IMR-90 (cell line): Measurements from ENCODE around the gene MYEF2. TPM values are rescaled to one million over a fixed set of nuclear protein-coding genes. Genes with fewer than 3 reads are reported as not detected.

ENCODE experiments used
- ATAC-seq: fragments of 200-7000 bp; cut with Tn5 transposase; 2 replicates; pipeline ENCODE4 v1.9.1; 2020; ENCODE audit warnings: low read depth, mild to moderate bottlenecking, moderate library complexity
- BruUV-seq: library from RNA; stranded (reverse); fragments of 400-500 nt; replicated peaks from 2 replicates; lab custom pipeline; 2021; lab: Mats Ljungman, UMichigan
- CTCF ChIA-PET: fragments of 300-600 bp; formaldehyde crosslinking; extraction: SDS; loops from one replicate; lab custom pipeline; 2021; ENCODE audit warnings: antibody characterized with exemption; lab: Yijun Ruan, JAX
- POLR2A ChIA-PET: fragments of 300-600 bp; sonication (Branson Sonifier 250); formaldehyde crosslinking; loops from one replicate; lab custom pipeline; 2022; ENCODE audit warnings: antibody characterized with exemption; ENCODE audit not compliant: unreplicated experiment; lab: Charles Lee
- DNase-seq: peaks from one replicate; pipeline ENCODE4 v3.0.0; 2013
- H2AFZ ChIP-seq: replicated peaks from 2 replicates; pipeline ENCODE3; 2013; ENCODE audit warnings: low read length, mild to moderate bottlenecking; ENCODE audit not compliant: poor library complexity
- H2AK5ac ChIP-seq: 2 replicates; pipeline ENCODE4 v1.6.1; 2013; ENCODE audit warnings: low read depth, low read length, inconsistent platforms
- H2AK9ac ChIP-seq: replicated peaks from 2 replicates; pipeline ENCODE3; 2013; ENCODE audit warnings: mild to moderate bottlenecking, low read depth, low read length, moderate library complexity; ENCODE audit not compliant: poor library complexity
- H2BK120ac ChIP-seq: 2 replicates; pipeline ENCODE4 v1.6.1; 2013; ENCODE audit warnings: low read depth, low read length, inconsistent platforms
- H2BK15ac ChIP-seq: 3 replicates; pipeline ENCODE4 v1.6.1; 2013; ENCODE audit warnings: low read depth, low read length, inconsistent platforms
- H2BK20ac ChIP-seq: 2 replicates; pipeline ENCODE4 v1.6.1; 2013; ENCODE audit warnings: low read depth, mild to moderate bottlenecking, inconsistent platforms, low read length, moderate library complexity
- H2BK5ac ChIP-seq: 2 replicates; pipeline ENCODE4 v1.6.1; 2013; ENCODE audit warnings: mild to moderate bottlenecking, low read depth, low read length, inconsistent platforms; ENCODE audit not compliant: poor library complexity, severe bottlenecking
- H3K14ac ChIP-seq: replicated peaks from 2 replicates; pipeline ENCODE4 v1.6.1; 2013; ENCODE audit warnings: low read depth, low read length, inconsistent platforms
- H3K18ac ChIP-seq: 2 replicates; pipeline ENCODE4 v1.6.1; 2013; ENCODE audit warnings: low read depth, low read length, control low read depth
- H3K23ac ChIP-seq: 2 replicates; pipeline ENCODE4 v1.6.1; 2013; ENCODE audit warnings: low read depth, low read length, inconsistent platforms
- H3K27ac ChIP-seq: 2 replicates; pipeline ENCODE4 v1.5.1; 2013; ENCODE audit warnings: mild to moderate bottlenecking, control low read depth, low read length; ENCODE audit not compliant: insufficient read depth
- H3K27me3 ChIP-seq: 2 replicates; pipeline ENCODE4 v1.6.1; 2013; ENCODE audit warnings: low read length; ENCODE audit not compliant: control insufficient read depth, insufficient read depth
- H3K36me3 ChIP-seq: 2 replicates; pipeline ENCODE4 v1.6.1; 2013; ENCODE audit warnings: low read length, mixed read lengths; ENCODE audit not compliant: control insufficient read depth, insufficient read depth
- H3K4ac ChIP-seq: 2 replicates; pipeline ENCODE4 v1.6.1; 2013; ENCODE audit warnings: low read depth, low read length, inconsistent platforms
- H3K4me1 ChIP-seq: 2 replicates; pipeline ENCODE4 v1.6.1; 2013; ENCODE audit warnings: low read length, mixed read lengths; ENCODE audit not compliant: control insufficient read depth, insufficient read depth
- H3K4me2 ChIP-seq: 2 replicates; pipeline ENCODE4 v1.6.1; 2013; ENCODE audit warnings: low read depth, mild to moderate bottlenecking, control low read depth, low read length, moderate library complexity
- H3K4me3 ChIP-seq: 2 replicates; pipeline ENCODE4 v1.5.1; 2013; ENCODE audit warnings: low read depth, mild to moderate bottlenecking, control low read depth, low read length, moderate library complexity; ENCODE audit not compliant: insufficient read depth
- H3K56ac ChIP-seq: 2 replicates; pipeline ENCODE4 v1.6.1; 2013; ENCODE audit warnings: low read length, inconsistent platforms; ENCODE audit not compliant: insufficient read depth; ENCODE audit errors: extremely low read depth
- H3K79me1 ChIP-seq, 2 experiments: 2 replicates each; pipeline ENCODE4 v1.6.1; 2013; ENCODE audit warnings: low read length in 2 of 2, inconsistent platforms in 1 of 2, low read depth in 1 of 2
- H3K9ac ChIP-seq: 2 replicates; pipeline ENCODE4 v1.6.1; 2013; ENCODE audit warnings: low read depth, low read length, control low read depth
- H3K9me1 ChIP-seq: 2 replicates; pipeline ENCODE4 v1.6.1; 2013; ENCODE audit warnings: low read length, inconsistent platforms; ENCODE audit not compliant: insufficient read depth
- H3K9me3 ChIP-seq: 2 replicates; pipeline ENCODE4 v1.6.1; 2013; ENCODE audit warnings: low read length; ENCODE audit not compliant: control insufficient read depth, insufficient read depth
- H4K20me1 ChIP-seq: 2 replicates; pipeline ENCODE4 v1.6.1; 2013; ENCODE audit warnings: low read length, inconsistent platforms; ENCODE audit not compliant: insufficient read depth
- H4K5ac ChIP-seq: 2 replicates; pipeline ENCODE4 v1.6.1; 2013; ENCODE audit warnings: mild to moderate bottlenecking, low read depth, low read length, control low read depth
- H4K8ac ChIP-seq, 2 experiments: 2 replicates each; pipeline ENCODE4 v1.6.1; 2013; ENCODE audit warnings: low read depth in 2 of 2, low read length in 2 of 2, control low read depth in 1 of 2, inconsistent platforms in 1 of 2
- H4K91ac ChIP-seq: 2 replicates; pipeline ENCODE4 v1.6.1; 2013; ENCODE audit warnings: low read depth, low read length, inconsistent platforms; ENCODE audit not compliant: insufficient read depth
- CHD1 ChIP-seq: IDR thresholded peaks from 2 replicates; pipeline ENCODE4 v1.6.1; 2012; ENCODE audit warnings: low read depth, low read length, improper control_type of control experiment
- ELK1 ChIP-seq: fragments of 150-350 bp; IDR thresholded peaks from 2 replicates; pipeline ENCODE4 v1.6.1; 2016; ENCODE audit warnings: low read depth, mild to moderate bottlenecking, low read length, moderate library complexity, borderline replicate concordance
- FOS ChIP-seq: fragments of 150-350 bp; IDR thresholded peaks from 2 replicates; pipeline ENCODE4 v1.6.1; 2016; ENCODE audit warnings: low read depth, low read length
- MAFK ChIP-seq: IDR thresholded peaks from 2 replicates; pipeline ENCODE4 v1.6.1; 2012; ENCODE audit warnings: low read depth, low read length, improper control_type of control experiment
- MAZ ChIP-seq: IDR thresholded peaks from 2 replicates; pipeline ENCODE4 v1.6.1; 2012; ENCODE audit warnings: low read depth, mild to moderate bottlenecking, low read length, improper control_type of control experiment, moderate library complexity, borderline replicate concordance
- MXI1 ChIP-seq: IDR thresholded peaks from 2 replicates; pipeline ENCODE4 v1.6.1; 2012; ENCODE audit warnings: low read depth, mild to moderate bottlenecking, low read length, moderate library complexity, borderline replicate concordance
- RAD21 ChIP-seq: IDR thresholded peaks from 2 replicates; pipeline ENCODE4 v1.6.1; 2012; ENCODE audit warnings: low read length, improper control_type of control experiment
- RCOR1 ChIP-seq: IDR thresholded peaks from 2 replicates; pipeline ENCODE4 v1.6.1; 2012; ENCODE audit warnings: mild to moderate bottlenecking, low read length, improper control_type of control experiment; ENCODE audit not compliant: insufficient replicate concordance
- SMC3 ChIP-seq: fragments of 150-350 bp; IDR thresholded peaks from 2 replicates; pipeline ENCODE4 v1.6.1; 2016; ENCODE audit warnings: low read depth, mild to moderate bottlenecking, antibody characterized with exemption, low read length, moderate library complexity
- USF2 ChIP-seq: fragments of 150-350 bp; IDR thresholded peaks from 2 replicates; pipeline ENCODE4 v1.6.1; 2017; ENCODE audit warnings: mild to moderate bottlenecking, antibody characterized with exemption, low read length, low read depth
- WGBS, 2 experiments: methylation state at CpG; one replicate each; pipeline versions ENCODE4 v1.1.5 to v1.1.7; 2013; ENCODE audit warnings: missing lambda C conversion rate in 2 of 2; ENCODE audit not compliant: insufficient read length in 1 of 2; ENCODE audit errors: extremely low coverage in 2 of 2; 5-methylcytosine and 5-hydroxymethylcytosine counted together
- dilution Hi-C: fragments of 300-500 bp; cut with HindIII; formaldehyde crosslinking; loops from one replicate; pipeline ENCODE4 v1.14.3; 2018; ENCODE audit warnings: low sequenced_read_pairs; ENCODE audit not compliant: unreplicated experiment
- in situ Hi-C: fragments of 300-500 bp; cut with MboI; formaldehyde crosslinking; loops from 3 replicates; pipeline ENCODE4 v1.14.3; 2019; ENCODE audit warnings: low sequenced_read_pairs, inconsistent platforms, mixed read lengths
- intact Hi-C: fragments of 100-400 bp; cut with micrococcal nuclease; formaldehyde crosslinking; loops from 2 replicates; pipeline ENCODE4 v1.10.0; 2022
- polyA plus RNA-seq, 3 experiments: library from polyadenylated mRNA; depleted of rRNA; stranded (reverse); fragments of >200 nt; gene quantifications; 2 replicates each; pipeline ENCODE4 v1.2.3, GENCODE V29; 2012; ENCODE audit warnings: low replicate concordance in 1 of 3
- total RNA-seq: library from RNA; depleted of rRNA; stranded (reverse); fragments of >200 nt; gene quantifications from 2 replicates; pipeline ENCODE4 v1.2.3, GENCODE V29; 2012
- TF ChIP-seq, protein P1 (sequence below): conservative IDR thresholded peaks from 2 replicates; pipeline ENCODE4 v1.5.1; 2012; ENCODE audit warnings: mild to moderate bottlenecking, low read depth, low read length, improper control_type of control experiment

The MYEF2 gene
- total and polyA plus RNA-seq, 2 of the 4 experiments (the other 2 are of a cell fraction) = 4.5 to 5.8 TPM

- H2BK5ac ChIP-seq = no peak overlapping the region
- intact Hi-C loops (no loop called here), in situ Hi-C loops (no loop called here), dilution Hi-C loops (no loop called here)
- ChIA-PET POLR2A (no interaction called here), CTCF (no interaction called here)
- no peak overlapping the region for H3K4me2 ChIP-seq
- no peak overlapping the region for H2AK5ac ChIP-seq
- H3K27me3 ChIP-seq = no peaks in the 10 kb centered on the region
- no peak overlapping the region for H3K27ac ChIP-seq
- no peak overlapping the region for H2AK9ac ChIP-seq
- H2BK120ac ChIP-seq = no peak overlapping the region
- H3K4me1 ChIP-seq = no peaks in the 10 kb centered on the region; the same call in 1 of the 2 replicates
- no peak overlapping the region for H3K18ac ChIP-seq
- no peaks in the 10 kb centered on the region for H3K9me3 ChIP-seq
- H3K36me3 ChIP-seq = no peaks in the 10 kb centered on the region
- ATAC-seq (no peak), DNase-seq (no peak)
- TF ChIP-seq CHD1 (no peak), MXI1 (no peak), MAFK (no peak), MAZ (no peak), USF2 (no peak), ELK1 (no peak), SMC3 (no peak), RAD21 (no peak), FOS (no peak), RCOR1 (no peak)
- TF ChIP-seq, protein P1, sequence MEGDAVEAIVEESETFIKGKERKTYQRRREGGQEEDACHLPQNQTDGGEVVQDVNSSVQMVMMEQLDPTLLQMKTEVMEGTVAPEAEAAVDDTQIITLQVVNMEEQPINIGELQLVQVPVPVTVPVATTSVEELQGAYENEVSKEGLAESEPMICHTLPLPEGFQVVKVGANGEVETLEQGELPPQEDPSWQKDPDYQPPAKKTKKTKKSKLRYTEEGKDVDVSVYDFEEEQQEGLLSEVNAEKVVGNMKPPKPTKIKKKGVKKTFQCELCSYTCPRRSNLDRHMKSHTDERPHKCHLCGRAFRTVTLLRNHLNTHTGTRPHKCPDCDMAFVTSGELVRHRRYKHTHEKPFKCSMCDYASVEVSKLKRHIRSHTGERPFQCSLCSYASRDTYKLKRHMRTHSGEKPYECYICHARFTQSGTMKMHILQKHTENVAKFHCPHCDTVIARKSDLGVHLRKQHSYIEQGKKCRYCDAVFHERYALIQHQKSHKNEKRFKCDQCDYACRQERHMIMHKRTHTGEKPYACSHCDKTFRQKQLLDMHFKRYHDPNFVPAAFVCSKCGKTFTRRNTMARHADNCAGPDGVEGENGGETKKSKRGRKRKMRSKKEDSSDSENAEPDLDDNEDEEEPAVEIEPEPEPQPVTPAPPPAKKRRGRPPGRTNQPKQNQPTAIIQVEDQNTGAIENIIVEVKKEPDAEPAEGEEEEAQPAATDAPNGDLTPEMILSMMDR = no peak
- no peak overlapping the region for H2BK15ac ChIP-seq
- no peak overlapping the region for H3K14ac ChIP-seq
- H3K23ac ChIP-seq = no peak overlapping the region
- no peaks in the 10 kb centered on the region for H3K9me1 ChIP-seq
- H4K5ac ChIP-seq = no peak overlapping the region
- no peaks in the 10 kb centered on the region for H4K20me1 ChIP-seq
- no TSS peak for BruUV-seq
- H3K4ac ChIP-seq = no peak overlapping the region
- no peak overlapping the region for H3K9ac ChIP-seq
- H2AFZ ChIP-seq = no peak overlapping the region
- H4K91ac ChIP-seq = no peak overlapping the region
- no CpG with 5 or more reads among the region's 3 CpGs for WGBS, 2 experiments
- H2BK20ac ChIP-seq = no peak overlapping the region
- no peak overlapping the region for H3K56ac ChIP-seq
- no peak overlapping the region for H4K8ac ChIP-seq
- peaks cover 15 to 21% of the 10 kb centered on the region in 2 experiments for H3K79me1 ChIP-seq
- H3K4me3 ChIP-seq = no peak overlapping the region
Measured at GRCh38 chr15:48175126-48175525, 3.0 kb downstream of the MYEF2 start.
